Measurements from ENCODE around the gene CEL.
"Not testable (repeated sequence)": the region's sequence is repeated elsewhere in the genome, so short reads cannot be mapped to it uniquely, and the experiment has no call there.

Gene CEL

GRCh38 chr9:133083688-133084087, 21.9 kb downstream of the CEL start:
- not testable (repeated sequence) for DNase-seq (ENCODE audit: low read depth, low spot score); H3K27ac ChIP-seq; H3K4me3 ChIP-seq; H3K36me3 ChIP-seq (ENCODE audit: insufficient read depth, low read length); H3K9me3 ChIP-seq (ENCODE audit: low read depth, low read length); H3K9ac ChIP-seq (ENCODE audit: insufficient read length)

DNA sequence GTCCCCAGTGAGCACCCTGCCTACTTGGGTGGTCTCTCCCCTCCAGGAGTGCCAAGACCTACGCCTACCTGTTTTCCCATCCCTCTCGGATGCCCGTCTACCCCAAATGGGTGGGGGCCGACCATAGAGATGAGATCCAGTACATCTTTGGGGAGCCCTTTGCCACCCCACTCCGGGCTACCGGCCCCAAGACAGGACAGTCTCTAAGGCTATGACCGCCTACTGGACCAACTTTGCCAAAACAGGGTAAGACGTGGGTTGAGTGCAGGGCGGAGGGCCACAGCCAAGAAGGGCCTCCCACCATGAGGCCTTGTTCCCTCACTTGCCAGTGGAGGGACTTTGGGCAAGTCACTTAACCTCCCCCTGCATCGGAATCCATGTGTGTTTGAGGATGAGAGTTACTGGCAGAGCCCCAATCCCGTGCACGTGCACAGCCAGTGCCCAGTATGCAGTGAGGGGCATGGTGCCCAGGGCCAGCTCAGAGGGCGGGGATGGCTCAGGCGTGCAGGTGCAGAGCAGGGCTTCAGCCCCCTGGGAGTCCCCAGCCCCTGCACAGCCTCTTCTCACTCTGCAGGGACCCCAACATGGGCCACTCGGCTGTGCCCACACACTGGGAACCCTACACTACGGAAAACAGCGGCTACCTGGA, 24.6 kb downstream of the CEL start:
- not testable (repeated sequence) for DNase-seq (ENCODE audit: low read depth, low spot score); H3K27ac ChIP-seq; H3K4me3 ChIP-seq; H3K36me3 ChIP-seq (ENCODE audit: insufficient read depth, low read length); H3K9ac ChIP-seq (ENCODE audit: insufficient read length); H3K9me3 ChIP-seq (ENCODE audit: low read depth, low read length)

DNA sequence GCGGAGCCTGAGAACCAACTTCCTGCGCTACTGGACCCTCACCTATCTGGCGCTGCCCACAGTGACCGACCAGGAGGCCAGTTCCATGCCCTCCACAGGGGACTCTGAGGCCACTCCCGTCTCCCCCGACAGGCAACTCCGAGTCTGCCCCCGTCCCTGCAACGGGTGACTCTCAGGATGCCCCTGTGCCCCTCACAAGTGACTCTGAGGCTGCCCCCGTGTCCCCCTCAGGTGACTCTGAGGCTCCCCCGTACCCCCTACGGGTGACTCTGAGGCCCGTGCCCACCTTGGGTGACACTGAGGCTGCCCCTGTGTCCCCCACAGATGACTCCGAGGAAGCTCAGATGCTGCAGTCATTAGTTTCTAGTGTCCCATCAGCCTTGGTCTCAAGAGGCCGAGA, 25.1 kb downstream of the CEL start:
- Histone ChIP-seq H3K9ac (ENCODE audit: insufficient read length) (no peak overlapping the region), H3K4me3 (no peak overlapping the region), H3K36me3 (ENCODE audit: insufficient read depth, low read length) (no peaks in the 10 kb centered on the region), H3K9me3 (ENCODE audit: low read depth, low read length) (no peaks in the 10 kb centered on the region), H3K27ac (no peak overlapping the region)
- TF ChIP-seq POLR2AphosphoS5 (IDR thresholded peaks at IDR 0.05; ENCODE audit: borderline replicate concordance, low read depth, low read length) (no peak), EZH2 (IDR thresholded peaks at IDR 0.05) (no peak), FOXP2 (optimal IDR thresholded peaks at IDR 0.05; ENCODE audit: control extremely low read depth, extremely low read length, insufficient read depth) (no peak)
- no peak for DNase-seq (ENCODE audit: low read depth, low spot score)

GRCh38 chr9:133087429-133088145, 25.8 kb downstream of the CEL start:
- no peaks in the 10 kb centered on the region for H3K36me3 ChIP-seq (ENCODE audit: insufficient read depth, low read length)
- no peak overlapping the region for H3K4me3 ChIP-seq
- no peak for DNase-seq (ENCODE audit: low read depth, low spot score)
- no peak overlapping the region for H3K27ac ChIP-seq
- H3K9me3 ChIP-seq (ENCODE audit: low read depth, low read length): no peaks in the 10 kb centered on the region
- TF ChIP-seq POLR2AphosphoS5 (IDR thresholded peaks at IDR 0.05; ENCODE audit: borderline replicate concordance, low read depth, low read length): no peak
- TF ChIP-seq EZH2 (IDR thresholded peaks at IDR 0.05): no peak
- no peak for TF ChIP-seq FOXP2 (optimal IDR thresholded peaks at IDR 0.05; ENCODE audit: control extremely low read depth, extremely low read length, insufficient read depth)
- H3K9ac ChIP-seq (ENCODE audit: insufficient read length): no peak overlapping the region

- Histone ChIP-seq H3K36me3 (ENCODE audit: insufficient read depth, low read length) (no peaks in the 10 kb centered on the region), H3K9me3 (ENCODE audit: low read depth, low read length) (no peaks in the 10 kb centered on the region), H3K4me3 (no peak overlapping the region), H3K9ac (ENCODE audit: insufficient read length) (no peak overlapping the region), H3K27ac (no peak overlapping the region)
- DNase-seq (ENCODE audit: low read depth, low spot score): no peak
- TF ChIP-seq FOXP2 (optimal IDR thresholded peaks at IDR 0.05; ENCODE audit: control extremely low read depth, extremely low read length, insufficient read depth) (no peak), POLR2AphosphoS5 (IDR thresholded peaks at IDR 0.05; ENCODE audit: borderline replicate concordance, low read depth, low read length) (no peak), EZH2 (IDR thresholded peaks at IDR 0.05) (no peak)
Measured at GRCh38 chr9:133088146-133088750, 26.5 kb downstream of the CEL start.

GRCh38 chr9:133088756-133089155, 27.0 kb downstream of the CEL start:
- no peak for DNase-seq (ENCODE audit: low read depth, low spot score)
- H3K4me3 ChIP-seq: no peak overlapping the region
- H3K36me3 ChIP-seq (ENCODE audit: insufficient read depth, low read length): no peaks in the 10 kb centered on the region
- no peak overlapping the region for H3K27ac ChIP-seq
- no peaks in the 10 kb centered on the region for H3K9me3 ChIP-seq (ENCODE audit: low read depth, low read length)
- no peak overlapping the region for H3K9ac ChIP-seq (ENCODE audit: insufficient read length)
- TF ChIP-seq FOXP2 (optimal IDR thresholded peaks at IDR 0.05; ENCODE audit: control extremely low read depth, extremely low read length, insufficient read depth) (no peak), EZH2 (IDR thresholded peaks at IDR 0.05) (no peak), POLR2AphosphoS5 (IDR thresholded peaks at IDR 0.05; ENCODE audit: borderline replicate concordance, low read depth, low read length) (no peak)

- Histone ChIP-seq H3K27ac (no peak overlapping the region), H3K36me3 (ENCODE audit: insufficient read depth, low read length) (no peaks in the 10 kb centered on the region)
- no peak for DNase-seq (ENCODE audit: low read depth, low spot score)
Measured at GRCh38 chr9:133089271-133089671, 27.5 kb downstream of the CEL start.

DNA sequence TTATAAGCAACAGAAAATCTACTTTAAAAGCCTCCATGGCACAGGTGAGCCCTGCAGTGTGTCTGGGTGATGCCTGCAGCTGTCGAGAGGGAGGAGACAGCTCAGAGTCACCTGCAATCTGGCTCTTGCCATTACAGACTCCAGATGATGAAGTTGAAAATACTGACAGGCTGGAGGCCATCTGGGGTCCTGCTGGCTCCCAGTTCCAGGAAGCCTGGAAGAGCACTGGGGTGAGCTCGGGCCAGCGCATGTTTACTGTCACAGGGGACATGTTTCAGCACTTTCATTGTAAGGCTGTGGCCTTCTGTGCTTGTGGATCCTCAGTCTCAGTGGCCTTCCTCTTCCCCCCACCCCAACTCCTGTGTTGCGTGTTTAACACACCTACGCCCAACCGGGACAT, 28.4 kb downstream of the CEL start:
- Histone ChIP-seq H3K27ac (no peak overlapping the region), H3K36me3 (ENCODE audit: insufficient read depth, low read length) (no peaks in the 10 kb centered on the region), H3K9me3 (ENCODE audit: low read depth, low read length) (no peaks in the 10 kb centered on the region), H3K4me3 (no peak overlapping the region), H3K9ac (ENCODE audit: insufficient read length) (no peak overlapping the region)
- DNase-seq (ENCODE audit: low read depth, low spot score): no peak
- TF ChIP-seq EZH2 (IDR thresholded peaks at IDR 0.05) (no peak), FOXP2 (optimal IDR thresholded peaks at IDR 0.05; ENCODE audit: control extremely low read depth, extremely low read length, insufficient read depth) (no peak), POLR2AphosphoS5 (IDR thresholded peaks at IDR 0.05; ENCODE audit: borderline replicate concordance, low read depth, low read length) (no peak)

More at GRCh38 chr9:133089271-133089671, 27.5 kb downstream of the CEL start:
- Histone ChIP-seq H3K9me3 (ENCODE audit: low read depth, low read length) (no peaks in the 10 kb centered on the region), H3K4me3 (no peak overlapping the region), H3K9ac (ENCODE audit: insufficient read length) (no peak overlapping the region)
- no peak for TF ChIP-seq POLR2AphosphoS5 (IDR thresholded peaks at IDR 0.05; ENCODE audit: borderline replicate concordance, low read depth, low read length)
- TF ChIP-seq EZH2 (IDR thresholded peaks at IDR 0.05): no peak
- no peak for TF ChIP-seq FOXP2 (optimal IDR thresholded peaks at IDR 0.05; ENCODE audit: control extremely low read depth, extremely low read length, insufficient read depth)

Data from SK-N-MC (cell line).